Fibroblast of skin of left quadriceps (primary cell): Measurements from ENCODE around the gene ITGA4.
"Not testable (repeated sequence)": the region's sequence is repeated elsewhere in the genome, so short reads cannot be mapped to it uniquely, and the experiment has no call there.

Experiments
- DNase-seq, 2 experiments: peaks; one replicate each; pipeline ENCODE4 v3.0.0-alpha.2; 2013; ENCODE audit warnings: low read depth in 2 of 2

ITGA4 gene

DNA sequence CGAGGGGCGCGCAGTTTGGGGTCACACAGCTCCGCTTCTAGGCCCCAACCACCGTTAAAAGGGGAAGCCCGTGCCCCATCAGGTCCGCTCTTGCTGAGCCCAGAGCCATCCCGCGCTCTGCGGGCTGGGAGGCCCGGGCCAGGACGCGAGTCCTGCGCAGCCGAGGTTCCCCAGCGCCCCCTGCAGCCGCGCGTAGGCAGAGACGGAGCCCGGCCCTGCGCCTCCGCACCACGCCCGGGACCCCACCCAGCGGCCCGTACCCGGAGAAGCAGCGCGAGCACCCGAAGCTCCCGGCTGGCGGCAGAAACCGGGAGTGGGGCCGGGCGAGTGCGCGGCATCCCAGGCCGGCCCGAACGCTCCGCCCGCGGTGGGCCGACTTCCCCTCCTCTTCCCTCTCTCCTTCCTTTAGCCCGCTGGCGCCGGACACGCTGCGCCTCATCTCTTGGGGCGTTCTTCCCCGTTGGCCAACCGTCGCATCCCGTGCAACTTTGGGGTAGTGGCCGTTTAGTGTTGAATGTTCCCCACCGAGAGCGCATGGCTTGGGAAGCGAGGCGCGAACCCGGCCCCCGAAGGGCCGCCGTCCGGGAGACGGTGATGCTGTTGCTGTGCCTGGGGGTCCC lies at the start of gene ITGA4:
Gene ITGA4, plus strand, starts transcription at position 266 of the 620 bp plus-strand sequence. Its CDS starts 269 bp downstream, at position 535.
- peak; percentile 56 to 61 for DNase-seq

GRCh38 chr2:181408861-181409260 lies 48.3 kb upstream of the ITGA4 start:
- no peak for DNase-seq

DNA sequence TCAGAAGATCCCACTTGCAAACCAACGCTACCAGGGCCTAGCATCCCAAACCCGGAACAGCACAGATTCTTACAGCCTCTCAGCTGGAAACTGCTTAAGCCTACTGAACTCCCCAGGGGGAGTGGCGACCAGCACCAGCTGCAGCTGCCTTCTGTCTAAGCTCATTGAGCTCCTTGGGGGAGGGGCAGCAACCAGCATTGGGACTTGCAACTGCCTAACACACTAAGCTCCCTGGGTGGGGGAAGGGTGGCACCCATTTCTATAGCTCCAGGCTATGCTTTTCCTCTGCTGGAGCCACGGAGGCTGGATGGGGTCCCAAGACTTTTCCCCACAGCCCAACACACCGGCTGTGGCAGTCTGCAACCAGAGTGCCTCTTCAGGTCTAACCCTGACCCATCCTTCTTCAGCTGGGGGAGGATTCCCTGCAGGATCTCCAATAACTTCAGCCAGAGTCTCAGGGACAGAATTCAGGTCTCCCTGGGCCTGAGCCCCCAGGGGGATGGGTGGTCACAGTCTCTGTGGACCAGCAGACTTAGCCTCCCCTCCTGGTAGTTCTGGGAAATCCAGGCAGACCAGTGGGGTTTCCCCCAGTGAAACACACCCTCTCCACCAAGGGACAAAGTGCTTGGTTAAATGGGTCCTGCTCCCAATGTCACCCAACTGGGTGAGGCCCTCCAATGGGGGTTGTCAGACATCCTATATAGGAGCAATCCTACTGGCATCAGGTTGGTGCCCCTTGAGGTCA lies 45.9 kb upstream of the ITGA4 start:
- no peak for DNase-seq

DNA sequence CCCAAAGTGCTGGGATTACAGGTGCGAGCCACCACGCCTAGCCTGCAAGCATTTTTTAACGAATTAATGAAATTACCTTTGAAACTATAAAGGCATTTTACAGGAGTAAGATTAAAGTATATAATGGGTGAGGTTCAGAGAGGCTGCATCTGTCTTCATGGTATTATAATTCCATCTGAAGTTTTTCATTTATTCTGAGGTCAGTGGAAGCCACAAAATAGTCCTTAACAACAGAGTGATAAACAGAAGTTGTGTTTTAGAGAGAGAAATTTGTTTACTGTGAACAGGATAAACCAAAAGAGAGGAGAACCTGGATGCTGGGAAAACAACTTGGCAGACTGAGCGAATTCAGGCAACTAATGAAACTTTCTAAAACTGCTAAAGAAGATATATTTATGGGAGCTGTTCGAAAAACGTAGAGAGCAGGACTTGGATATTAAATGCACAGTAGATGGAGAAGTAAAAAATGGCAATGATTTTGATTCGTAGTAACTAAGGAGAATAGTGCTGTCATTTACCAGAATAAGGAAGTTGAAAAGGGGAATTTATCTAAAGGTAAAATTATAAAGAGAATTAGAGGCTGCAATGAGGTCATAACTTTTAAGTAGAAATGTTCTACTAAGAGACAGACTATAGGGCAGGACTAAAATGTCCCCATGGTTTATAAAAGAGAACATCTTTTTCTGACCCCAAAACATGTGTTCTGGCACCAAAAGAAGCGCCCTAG lies 37.9 kb upstream of the ITGA4 start:
- DNase-seq = no peak

- no peak for DNase-seq
Measured at GRCh38 chr2:181420259-181421130, 36.7 kb upstream of the ITGA4 start.

- no peak for DNase-seq
Measured at GRCh38 chr2:181421131-181421458, 36.1 kb upstream of the ITGA4 start.

GRCh38 chr2:181421464-181421863 lies 35.7 kb upstream of the ITGA4 start:
- DNase-seq = no peak

- no peak for DNase-seq
Measured at GRCh38 chr2:181426672-181427071, 30.5 kb upstream of the ITGA4 start.

- DNase-seq = no peak
Measured at GRCh38 chr2:181430406-181431118, 26.6 kb upstream of the ITGA4 start.

GRCh38 chr2:181431674-181432073 lies 25.5 kb upstream of the ITGA4 start:
- DNase-seq = no peak

- DNase-seq = no peak
Measured at GRCh38 chr2:181438261-181438660, 18.9 kb upstream of the ITGA4 start.

DNA sequence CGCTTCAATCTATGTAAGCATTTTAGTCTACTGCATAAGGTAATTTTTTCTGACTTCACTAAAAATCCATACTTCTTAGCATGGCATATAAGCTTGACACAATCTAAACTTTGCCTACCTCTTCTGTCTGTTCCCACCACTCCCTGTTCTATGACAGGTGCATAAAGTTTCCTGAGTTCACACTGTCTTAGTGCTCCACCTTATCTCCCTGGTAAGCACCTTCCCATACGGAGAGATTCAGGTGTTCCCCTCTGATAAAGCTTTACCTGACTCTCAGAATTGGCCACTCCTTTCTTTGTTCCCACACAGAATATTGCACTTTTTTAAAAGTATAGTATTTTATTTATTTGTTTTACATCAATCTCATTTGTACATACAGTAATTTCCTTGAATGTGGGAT lies 16.8 kb upstream of the ITGA4 start:
- DNase-seq = no peak

GRCh38 chr2:181440919-181441318 lies 16.3 kb upstream of the ITGA4 start:
- DNase-seq = no peak

DNA sequence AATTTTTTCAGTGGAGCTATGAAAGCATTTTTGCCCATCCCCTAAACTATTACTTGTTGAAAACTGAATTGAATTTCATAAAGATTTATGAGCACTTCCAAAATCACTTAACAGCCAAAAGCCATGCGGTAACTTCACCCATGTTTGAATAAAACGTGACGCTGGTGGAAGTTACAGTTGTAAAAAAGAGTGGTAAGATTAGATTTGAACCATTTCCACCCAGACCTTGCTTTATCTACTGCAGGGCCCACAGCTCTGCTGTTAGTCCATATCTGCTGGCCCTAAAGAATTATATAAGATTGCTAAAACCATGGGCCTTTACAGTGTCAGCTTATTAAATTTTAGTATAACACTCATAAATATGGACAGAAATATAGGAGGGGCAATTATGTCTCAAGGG lies 15.5 kb upstream of the ITGA4 start:
- DNase-seq = no peak

DNA sequence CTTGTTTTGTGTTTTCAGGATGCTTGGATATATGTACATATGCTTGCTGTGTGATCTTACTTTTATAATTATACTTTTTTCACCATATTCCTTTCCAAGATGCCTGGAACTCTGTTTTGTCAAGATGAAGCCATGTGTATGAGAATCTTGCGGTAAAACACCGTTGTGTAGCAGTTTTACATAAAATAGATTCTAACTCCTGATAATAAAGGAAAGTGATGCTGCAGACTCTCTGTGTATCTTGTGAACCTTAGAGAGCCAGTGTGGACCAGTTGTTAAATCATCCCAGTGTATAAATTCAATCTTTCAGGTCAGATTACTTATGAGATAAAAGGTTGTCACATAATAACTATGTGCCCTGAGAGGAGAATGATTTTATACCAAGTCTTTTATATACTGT lies 12.5 kb upstream of the ITGA4 start:
- DNase-seq = no peak

DNA sequence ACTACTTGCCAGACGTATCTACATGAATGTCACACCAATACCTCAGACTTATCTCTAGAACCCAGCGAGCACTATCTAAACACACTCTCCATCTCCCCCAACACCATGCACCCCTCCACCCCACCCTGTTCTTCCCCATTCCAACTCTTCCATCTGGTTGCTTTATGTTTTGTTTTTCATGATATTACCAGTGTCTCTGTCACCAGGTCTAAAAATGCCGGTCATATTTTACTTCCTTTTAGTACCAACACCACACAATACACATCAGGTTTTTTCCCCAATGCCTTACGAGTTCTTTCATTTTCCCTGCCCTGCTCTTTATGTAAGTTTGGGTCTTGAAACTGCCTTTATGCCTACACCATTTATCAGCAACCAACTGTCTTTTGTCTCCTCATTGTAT lies 10.2 kb upstream of the ITGA4 start:
- no peak for DNase-seq

GRCh38 chr2:181449278-181449677 lies 7.9 kb upstream of the ITGA4 start:
- DNase-seq = not testable (repeated sequence)

DNA sequence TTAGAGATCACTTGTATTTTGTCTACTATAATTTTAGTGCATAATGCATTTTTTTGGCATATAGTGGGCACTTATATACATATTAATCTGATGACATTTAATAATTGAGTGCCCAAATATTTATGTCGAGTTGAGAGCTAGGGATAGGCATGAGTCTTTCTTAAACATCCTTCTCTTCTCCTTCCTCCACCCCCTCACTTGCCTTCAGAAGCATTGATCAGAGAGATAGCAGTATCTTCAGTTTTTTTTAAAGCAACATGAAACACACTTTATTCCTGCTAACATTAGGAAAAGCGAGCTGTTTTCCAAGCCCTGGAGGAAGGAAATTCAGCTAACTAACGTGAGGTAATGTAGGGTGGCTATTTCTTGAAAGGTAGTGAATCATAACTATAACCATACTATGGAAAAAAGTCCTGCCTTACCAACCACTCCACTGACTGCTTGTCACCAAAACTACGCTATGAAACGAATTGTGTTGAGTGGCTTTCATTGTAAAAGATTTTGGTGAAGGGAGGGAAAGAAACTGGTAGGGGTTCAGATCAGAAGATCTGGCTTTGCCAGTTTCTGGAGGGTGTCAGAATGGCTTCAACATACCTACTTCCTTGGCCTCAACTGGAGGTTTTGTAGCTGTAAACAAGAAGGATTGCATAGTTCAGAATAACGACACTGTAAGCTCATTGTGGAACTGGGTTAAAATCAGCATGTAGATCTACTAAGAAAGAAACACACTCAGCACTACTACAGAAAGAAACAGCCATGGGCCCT lies 2.3 kb upstream of the ITGA4 start:
- DNase-seq = no peak

- DNase-seq = no peak
Measured at GRCh38 chr2:181456660-181457120, 496 bp upstream of the ITGA4 start.

GRCh38 chr2:181457741-181458425 lies 697 bp downstream of the ITGA4 start:
- no peak for DNase-seq
